GM19455 (cell line): ENCODE measurements around the gene PPRC1.
"Not testable (repeated sequence)": the region's sequence is repeated elsewhere in the genome, so short reads cannot be mapped to it uniquely, and the experiment has no call there.

Experiments
- ATAC-seq: cut with Tn5 transposase; IDR thresholded peaks from one replicate; pipeline ENCODE4 v1.9.1; 2021; ENCODE audit not compliant: unreplicated experiment

Gene PPRC1

DNA sequence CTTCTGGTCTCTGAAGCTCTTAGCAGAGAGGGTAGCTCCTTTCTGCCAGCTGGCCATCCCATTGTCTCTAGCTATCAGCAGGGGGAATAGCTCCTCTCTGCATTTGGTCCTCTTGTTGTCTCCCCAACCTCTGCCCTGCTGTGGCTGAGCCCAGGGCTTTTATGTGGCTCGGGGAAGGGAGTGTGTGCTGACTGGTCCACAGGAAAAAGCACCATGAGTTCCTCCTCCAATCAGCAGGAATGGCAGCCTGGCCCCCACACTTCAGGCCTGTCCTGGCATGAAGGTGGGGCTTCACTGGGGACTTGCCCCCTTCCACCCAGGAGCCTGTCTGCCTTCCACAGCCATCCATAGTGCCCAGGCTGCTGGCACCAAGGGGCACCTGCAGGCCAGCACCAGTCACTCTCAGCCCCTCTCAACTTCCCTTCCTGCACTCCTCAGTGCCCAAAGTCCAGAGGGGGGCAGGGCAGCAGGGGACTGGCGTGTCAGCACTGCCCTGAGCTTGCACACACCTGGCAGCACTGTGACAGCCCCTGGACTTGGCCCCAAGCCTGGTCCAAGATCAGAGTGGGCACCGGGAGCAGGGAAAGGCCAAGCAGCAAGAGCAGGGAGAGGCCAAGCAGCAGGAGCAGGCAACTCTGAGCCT lies 55.6 kb downstream of the PPRC1 start:
- no peak for ATAC-seq

DNA sequence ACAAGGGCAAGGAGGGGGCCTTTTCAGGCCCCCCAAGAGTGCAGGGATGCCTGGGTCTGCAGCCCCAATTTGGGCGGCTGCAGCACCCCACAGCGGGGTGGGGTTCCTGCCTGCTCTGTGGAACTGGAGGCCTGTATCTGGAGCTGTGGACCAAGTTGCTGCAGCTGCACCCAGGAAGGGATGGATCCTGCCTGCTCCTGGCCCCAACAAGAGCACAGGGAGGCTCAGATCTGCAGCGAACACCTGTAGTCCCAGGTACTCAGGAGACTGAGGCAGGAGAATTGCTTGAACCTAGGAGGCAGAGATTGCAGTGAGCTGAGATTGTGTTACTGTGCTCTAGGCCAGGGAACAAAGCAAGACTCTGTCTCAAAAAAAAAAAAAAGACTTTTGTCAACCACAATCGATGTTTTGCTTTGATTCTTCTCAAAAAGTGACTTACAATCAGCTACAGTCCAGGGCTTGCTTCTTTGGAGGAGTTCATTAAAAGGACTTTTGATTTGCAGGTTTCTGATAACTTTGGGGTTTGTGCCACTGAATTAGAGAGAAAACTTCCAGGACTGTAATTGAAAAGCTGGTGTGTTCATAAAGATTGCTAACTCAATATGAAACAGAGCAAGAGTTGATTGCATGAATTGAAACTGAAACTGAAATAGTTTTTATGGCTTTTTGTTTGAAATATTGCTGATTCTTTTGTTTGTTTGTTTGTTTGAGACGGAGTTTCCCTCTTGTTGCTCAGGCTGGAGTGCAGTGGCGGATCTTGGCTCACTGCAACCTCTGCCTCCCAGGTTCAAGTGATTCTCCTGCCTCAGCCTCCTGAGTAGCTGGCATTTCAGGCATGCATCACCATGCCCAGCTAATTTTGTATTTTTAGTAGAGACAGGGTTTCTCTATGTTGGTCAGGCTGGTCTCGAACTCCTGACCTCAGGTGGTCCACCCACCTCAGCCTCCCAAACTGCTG lies 56.4 kb downstream of the PPRC1 start:
- not testable (repeated sequence) for ATAC-seq

DNA sequence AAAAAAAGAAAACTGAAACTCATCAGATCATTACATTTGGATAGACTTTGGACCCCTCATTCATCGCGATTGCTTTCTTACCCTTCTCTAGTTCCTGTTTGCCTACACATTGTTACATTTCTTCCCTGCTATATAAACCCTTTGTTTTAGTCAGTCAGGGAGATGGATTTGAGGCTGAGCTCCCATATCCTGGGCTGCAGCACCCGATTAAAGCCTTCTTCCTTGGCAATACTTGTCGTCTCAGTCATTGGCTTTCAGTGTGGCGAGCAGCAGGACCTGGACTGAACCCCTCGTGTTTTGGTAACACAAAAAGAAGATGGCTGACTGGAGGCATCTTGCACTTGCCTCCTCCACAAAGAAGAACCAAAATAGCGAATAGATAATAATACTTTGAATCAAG lies 59.1 kb downstream of the PPRC1 start:
- ATAC-seq, result no peak

DNA sequence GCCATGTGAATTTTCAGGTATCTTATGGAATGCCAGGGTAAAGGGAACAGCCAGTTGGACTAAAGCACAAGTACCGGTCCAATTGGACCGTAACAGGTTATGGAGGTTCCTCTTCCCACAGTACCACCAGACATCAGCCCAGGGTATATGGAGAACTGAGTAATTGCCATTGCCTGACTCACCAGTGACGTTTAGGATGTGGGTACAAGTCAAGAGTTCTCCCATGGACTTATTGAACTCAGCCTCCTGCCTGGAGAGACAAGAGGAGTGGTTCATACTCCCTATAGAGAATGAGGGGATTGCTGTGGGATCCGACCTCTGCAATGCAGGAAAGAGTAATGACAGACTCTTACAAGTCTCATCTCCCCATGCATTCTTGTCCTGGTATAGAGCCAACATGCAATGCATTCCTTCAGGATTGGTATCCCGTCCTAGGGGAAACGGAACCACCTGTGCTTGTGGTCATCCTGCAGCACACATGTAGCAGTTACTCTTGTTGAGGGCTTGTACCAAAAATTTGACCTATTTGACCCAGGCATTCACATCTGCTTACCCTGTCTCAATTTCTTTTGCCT lies 62.5 kb downstream of the PPRC1 start:
- ATAC-seq, result no peak

DNA sequence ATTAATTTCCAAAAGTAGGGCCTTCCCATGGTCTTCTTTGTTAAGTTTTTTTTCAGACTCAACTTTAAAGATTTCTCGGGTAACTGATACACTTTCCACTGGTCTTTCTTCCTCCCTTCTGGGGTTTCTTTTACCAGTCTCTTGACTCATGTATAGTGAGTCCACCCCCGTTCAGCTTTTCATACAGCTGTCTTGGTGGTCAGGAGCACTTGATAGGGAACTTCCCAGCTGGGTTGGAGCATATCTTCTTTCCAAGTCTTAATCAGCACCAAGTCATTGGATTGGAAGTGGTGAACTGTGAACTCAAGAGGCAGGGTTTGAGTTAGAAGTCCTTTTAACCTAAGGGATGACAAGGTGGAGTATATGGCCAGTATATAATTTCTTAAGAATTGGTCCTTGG lies 64.1 kb downstream of the PPRC1 start:
- no peak for ATAC-seq

DNA sequence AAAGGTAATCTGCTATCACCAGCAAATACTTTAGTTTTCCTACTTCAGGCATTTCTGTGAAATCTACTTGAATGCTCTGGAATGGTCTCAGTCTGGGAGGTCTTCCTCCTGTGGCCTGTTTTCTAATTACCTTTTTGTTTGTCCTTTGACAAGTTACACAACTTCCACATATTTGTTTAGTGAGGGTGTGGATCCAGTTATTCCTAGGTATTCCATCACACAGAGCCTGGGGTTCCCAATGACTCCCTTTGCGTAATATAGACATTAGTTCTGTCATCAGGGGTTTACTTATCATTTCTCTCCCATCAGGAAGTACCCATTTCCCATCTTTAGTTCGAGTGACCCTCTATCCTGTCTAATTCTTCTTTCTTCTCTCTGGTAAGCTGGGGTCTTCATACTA lies 65.2 kb downstream of the PPRC1 start:
- no peak for ATAC-seq
